ENCODE measurements around the gene RNF114. TPM values are rescaled to one million over a fixed set of nuclear protein-coding genes. Genes with fewer than 3 reads are reported as not detected.
"Not testable (repeated sequence)": the region's sequence is repeated elsewhere in the genome, so short reads cannot be mapped to it uniquely, and the experiment has no call there.

RNF114 gene
- total RNA-seq, 1 donor from 2014 or later: 74.7 TPM

DNA sequence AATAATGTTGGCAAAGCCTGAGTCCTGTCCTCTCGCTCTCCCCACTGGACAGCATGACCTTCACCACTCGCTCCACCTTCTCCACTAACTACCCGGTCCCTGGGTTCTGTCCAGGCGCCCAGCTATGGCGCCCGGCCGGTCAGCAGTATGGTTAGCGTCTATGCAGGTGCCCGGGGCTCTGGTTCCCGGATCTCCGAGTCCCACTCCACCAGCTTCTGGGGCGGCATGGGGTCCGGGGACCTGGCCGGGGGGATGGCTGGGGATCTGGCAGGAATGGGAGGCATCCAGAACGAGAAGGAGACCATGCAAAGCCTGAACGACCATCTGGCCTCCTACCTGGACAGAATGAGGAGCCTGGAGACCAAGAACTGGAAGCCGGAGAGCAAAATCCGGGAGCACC is 20.5 kb downstream of the RNF114 start:
- no peak overlapping the region for H3K27ac ChIP-seq
- no peak overlapping the region for H3K4me3 ChIP-seq
- intact Hi-C loops (cut with DNase I): no loop called here
- H3K27me3 ChIP-seq: no peaks in the 10 kb centered on the region
- no peaks in the 10 kb centered on the region for H3K9me3 ChIP-seq
- H3K36me3 ChIP-seq: peaks cover 61% of the 10 kb centered on the region
- no peak for ATAC-seq
- no peak for DNase-seq
- TF ChIP-seq, protein P1, sequence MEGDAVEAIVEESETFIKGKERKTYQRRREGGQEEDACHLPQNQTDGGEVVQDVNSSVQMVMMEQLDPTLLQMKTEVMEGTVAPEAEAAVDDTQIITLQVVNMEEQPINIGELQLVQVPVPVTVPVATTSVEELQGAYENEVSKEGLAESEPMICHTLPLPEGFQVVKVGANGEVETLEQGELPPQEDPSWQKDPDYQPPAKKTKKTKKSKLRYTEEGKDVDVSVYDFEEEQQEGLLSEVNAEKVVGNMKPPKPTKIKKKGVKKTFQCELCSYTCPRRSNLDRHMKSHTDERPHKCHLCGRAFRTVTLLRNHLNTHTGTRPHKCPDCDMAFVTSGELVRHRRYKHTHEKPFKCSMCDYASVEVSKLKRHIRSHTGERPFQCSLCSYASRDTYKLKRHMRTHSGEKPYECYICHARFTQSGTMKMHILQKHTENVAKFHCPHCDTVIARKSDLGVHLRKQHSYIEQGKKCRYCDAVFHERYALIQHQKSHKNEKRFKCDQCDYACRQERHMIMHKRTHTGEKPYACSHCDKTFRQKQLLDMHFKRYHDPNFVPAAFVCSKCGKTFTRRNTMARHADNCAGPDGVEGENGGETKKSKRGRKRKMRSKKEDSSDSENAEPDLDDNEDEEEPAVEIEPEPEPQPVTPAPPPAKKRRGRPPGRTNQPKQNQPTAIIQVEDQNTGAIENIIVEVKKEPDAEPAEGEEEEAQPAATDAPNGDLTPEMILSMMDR (IDR thresholded peaks at IDR 0.05): no peak
- no peaks in the 10 kb centered on the region for H3K4me1 ChIP-seq

DNA sequence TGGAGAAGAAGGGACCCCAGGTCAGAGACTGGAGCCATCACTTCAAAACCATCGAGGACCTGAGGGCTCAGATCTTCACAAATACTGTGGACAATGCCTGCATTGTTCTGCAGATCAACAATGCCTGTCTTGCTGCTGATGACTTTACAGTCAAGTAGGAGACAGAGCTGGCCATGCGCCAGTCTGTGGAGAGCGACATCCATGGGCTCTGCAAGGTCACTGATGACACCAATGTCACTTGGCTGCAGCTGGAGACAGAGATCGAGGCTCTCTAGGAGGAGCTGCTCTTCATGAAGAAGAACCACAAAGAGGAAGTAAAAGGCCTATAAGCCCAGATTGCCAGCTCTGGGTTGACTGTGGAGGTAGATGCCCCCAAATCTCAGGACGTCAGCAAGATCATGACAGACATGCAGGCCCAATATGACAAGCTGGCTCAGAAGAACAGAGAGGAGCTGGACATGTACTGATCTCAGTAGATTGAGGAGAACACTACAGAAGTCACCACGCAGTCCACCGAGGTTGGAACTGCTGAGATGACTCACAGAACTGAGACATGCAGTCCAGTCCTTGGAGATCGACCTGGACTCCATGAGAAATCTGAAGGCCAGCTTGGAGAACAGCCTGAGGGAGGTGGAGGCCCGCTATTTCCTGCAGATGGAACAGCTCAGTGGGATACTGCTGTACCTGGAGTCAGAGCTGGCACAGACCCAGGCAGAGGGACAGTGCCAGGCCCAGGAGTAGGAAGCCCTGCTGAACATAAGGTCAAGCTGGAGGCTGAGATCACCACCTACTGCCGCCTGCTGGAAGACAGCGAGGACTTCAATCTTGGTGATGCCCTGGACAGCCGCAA is 21.1 kb downstream of the RNF114 start:
- H3K27ac ChIP-seq; H3K9me3 ChIP-seq; H3K4me1 ChIP-seq; H3K4me3 ChIP-seq; intact Hi-C loops (cut with DNase I); H3K27me3 ChIP-seq; DNase-seq; ATAC-seq: not testable (repeated sequence)
- peaks cover 55% of the 10 kb centered on the region for H3K36me3 ChIP-seq

DNA sequence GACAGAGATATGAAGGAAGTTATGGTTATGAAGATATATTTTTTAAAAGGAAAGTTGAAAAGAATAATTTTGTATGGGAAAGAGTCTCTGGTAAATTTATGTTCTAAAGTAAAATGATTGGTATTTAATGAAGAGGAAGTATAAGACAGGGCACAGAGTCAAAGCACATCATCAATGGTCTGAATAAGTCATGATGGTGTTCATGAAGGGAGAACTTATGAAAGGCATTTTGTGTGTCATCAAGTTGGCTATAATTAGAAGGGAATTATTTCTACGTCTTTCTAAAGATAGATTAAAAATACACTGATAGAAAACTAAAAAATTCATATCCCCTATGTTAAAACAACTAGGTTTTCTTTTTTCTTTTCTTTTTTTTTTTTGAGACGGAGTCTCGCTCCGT is 25.2 kb downstream of the RNF114 start:
- intact Hi-C loops (cut with DNase I): no loop called here
- H3K27ac ChIP-seq: no peak overlapping the region

DNA sequence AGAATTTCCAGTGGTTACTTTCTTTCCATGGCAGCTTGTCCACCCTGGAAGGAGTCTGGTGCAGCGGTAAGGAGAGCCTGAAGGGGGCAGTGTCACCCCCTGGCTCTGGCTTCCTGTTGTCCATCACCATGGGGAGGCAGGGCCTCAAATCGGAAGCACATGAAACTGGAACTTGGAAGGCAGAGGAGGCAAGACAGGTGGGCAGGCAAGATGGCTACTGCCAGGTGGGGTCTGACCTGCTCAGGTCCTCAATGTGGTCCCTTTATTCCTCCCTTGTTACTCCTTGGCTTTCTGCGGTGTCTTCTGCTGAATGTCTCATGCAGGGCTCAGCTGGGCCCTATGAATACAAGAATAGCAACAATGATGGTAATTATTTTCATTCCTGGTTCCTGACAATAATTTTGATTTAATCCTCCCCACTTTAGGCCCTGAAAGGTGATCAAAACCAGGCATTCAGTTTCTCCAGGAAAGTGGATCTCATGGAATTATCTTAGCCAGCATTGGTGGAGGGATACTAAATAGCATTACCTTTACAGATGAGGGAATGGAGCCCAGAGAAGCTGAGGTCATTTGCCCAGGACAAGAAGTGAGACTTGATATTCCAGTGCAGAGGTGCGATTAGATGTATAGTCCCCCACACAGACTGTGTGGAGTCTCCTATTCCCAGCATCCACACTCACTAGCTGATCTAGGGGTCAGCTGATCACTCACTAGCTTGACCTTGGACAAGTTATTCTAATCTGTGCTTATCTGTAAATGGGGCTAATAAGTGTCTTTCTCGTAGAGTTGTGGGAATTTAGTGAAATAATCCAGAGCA is 29.0 kb downstream of the RNF114 start:
- H3K27me3 ChIP-seq: no peaks in the 10 kb centered on the region
- H3K4me1 ChIP-seq: no peaks in the 10 kb centered on the region
- no peak overlapping the region for H3K4me3 ChIP-seq
- TF ChIP-seq, protein P1 (IDR thresholded peaks at IDR 0.05): peak; percentile 47
- no peak overlapping the region for H3K27ac ChIP-seq
- no peak for DNase-seq
- intact Hi-C loops (cut with DNase I): no loop called here
- H3K9me3 ChIP-seq: no peaks in the 10 kb centered on the region
- H3K36me3 ChIP-seq: no peaks in the 10 kb centered on the region
- ATAC-seq: peak; percentile 85

More for the DNA sequence above, 25.2 kb downstream of the RNF114 start:
- no peak overlapping the region for H3K4me3 ChIP-seq
- ATAC-seq (no peak), DNase-seq (no peak)
- H3K9me3 ChIP-seq: no peaks in the 10 kb centered on the region
- no peaks in the 10 kb centered on the region for H3K4me1 ChIP-seq
- H3K36me3 ChIP-seq: peaks cover 14% of the 10 kb centered on the region
- TF ChIP-seq, protein P1 (IDR thresholded peaks at IDR 0.05): no peak
- no peaks in the 10 kb centered on the region for H3K27me3 ChIP-seq

DNA sequence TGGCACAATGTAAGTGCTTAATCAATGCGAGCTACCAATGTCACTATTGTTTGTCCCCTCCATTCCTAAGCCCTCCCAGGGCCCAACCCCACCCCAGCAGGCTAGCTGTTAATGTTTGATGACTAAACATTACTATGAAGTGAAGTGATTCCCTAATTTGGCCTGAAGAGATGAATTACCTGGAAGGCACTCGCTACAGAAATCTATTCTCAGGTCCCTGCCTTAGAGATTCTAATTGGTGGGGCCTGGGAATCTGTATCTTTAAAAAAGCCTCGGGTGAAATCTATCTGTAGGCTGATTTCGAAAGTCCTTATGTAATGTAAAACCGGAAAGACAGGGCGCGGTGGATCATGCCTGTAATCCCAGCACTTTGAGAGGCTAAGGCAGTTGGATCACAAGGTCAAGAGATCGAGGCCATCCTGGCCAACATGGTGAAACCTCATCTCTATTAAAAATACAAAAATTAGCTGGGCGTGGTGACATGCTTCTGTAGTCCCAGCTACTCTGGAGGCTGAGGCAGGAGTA is 29.6 kb downstream of the RNF114 start:
- TF ChIP-seq, protein P1 (IDR thresholded peaks at IDR 0.05): no peak
- ATAC-seq (peak; percentile 23), DNase-seq (no peak)
- Histone ChIP-seq H3K27ac (no peak overlapping the region), H3K4me1 (no peaks in the 10 kb centered on the region), H3K36me3 (no peaks in the 10 kb centered on the region), H3K9me3 (no peaks in the 10 kb centered on the region), H3K27me3 (no peaks in the 10 kb centered on the region), H3K4me3 (no peak overlapping the region)
- intact Hi-C loops (cut with DNase I): no loop called here

DNA sequence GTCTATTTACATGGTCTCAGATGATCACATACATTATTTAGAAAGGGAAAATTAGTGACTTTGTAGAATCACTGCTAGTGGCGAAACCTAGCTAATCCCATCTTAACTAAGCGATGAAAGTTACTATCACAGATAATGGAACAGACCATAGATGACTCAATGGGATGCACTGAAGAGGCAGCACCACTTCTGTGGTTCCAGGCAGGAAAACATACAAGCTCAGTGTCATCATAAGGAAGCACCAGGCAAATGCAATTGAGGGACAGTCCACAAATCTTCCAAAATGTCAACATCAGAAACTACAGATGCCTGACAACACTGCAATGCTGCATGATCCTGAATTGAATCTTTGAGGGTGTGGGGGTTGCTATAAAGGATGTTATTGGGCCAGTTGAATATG is 30.7 kb downstream of the RNF114 start:
- Histone ChIP-seq H3K27me3 (no peaks in the 10 kb centered on the region), H3K4me1 (no peaks in the 10 kb centered on the region), H3K36me3 (no peaks in the 10 kb centered on the region), H3K4me3 (no peak overlapping the region), H3K27ac (no peak overlapping the region), H3K9me3 (no peaks in the 10 kb centered on the region)
- DNase-seq (no peak), ATAC-seq (no peak)
- TF ChIP-seq, protein P1 (IDR thresholded peaks at IDR 0.05): no peak
- intact Hi-C loops (cut with DNase I): no loop called here
